GM21723 (cell line): ENCODE data around the gene MTHFD2L.
A peak's percentile ranks its signal among the peaks of the same experiment; 100 is the strongest.
"Not testable (repeated sequence)": the region's sequence is repeated elsewhere in the genome, so short reads cannot be mapped to it uniquely, and the experiment has no call there.

Experiments
- ATAC-seq: cut with Tn5 transposase; IDR thresholded peaks from one replicate; pipeline ENCODE4 v1.9.1; 2021; ENCODE audit warnings: mild to moderate bottlenecking, moderate library complexity; ENCODE audit not compliant: unreplicated experiment

MTHFD2L gene

GRCh38 chr4:74328501-74328900, 170.6 kb downstream of the MTHFD2L start:
- ATAC-seq = no peak

DNA sequence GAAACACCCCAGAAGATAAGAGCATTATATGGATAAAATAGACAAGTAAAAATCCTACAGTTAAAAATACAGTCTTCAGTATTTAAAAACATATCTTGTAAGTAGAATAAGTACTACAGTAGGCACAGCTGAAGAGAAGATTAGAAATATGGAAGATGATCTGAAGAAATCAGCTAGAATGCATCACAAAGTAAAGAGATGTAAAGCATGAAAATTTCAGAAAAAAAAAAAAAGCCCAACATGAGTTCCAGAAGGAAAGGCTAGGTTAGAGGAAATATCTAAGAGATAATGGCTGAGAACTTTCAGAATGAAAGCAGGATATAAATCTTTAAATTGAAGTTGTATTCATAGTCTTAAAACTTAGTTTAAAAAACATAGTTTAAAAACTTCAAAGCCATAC, 171.4 kb downstream of the MTHFD2L start:
- ATAC-seq = no peak

GRCh38 chr4:74330295-74330750, 172.4 kb downstream of the MTHFD2L start:
- no peak for ATAC-seq

DNA sequence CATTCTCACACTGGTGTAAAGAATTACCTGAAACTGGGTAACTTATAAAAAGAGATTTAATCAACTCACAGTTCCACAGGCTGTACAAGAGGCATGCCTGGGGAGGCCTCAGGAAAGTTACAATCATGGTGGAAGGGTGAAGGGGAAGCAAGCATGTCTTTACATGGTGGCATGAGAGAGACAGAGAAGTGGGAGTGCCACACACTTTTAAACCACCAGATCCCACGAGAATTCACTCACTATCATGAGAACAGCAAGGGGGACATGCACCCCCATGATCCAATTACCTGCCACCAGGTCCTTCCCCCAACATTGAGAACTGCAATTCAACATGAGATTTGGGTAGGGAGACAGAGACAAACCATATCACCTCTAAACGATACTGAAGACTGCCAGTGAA, 173.3 kb downstream of the MTHFD2L start:
- no peak for ATAC-seq

- no peak for ATAC-seq
Measured at GRCh38 chr4:74331944-74332343, 174.0 kb downstream of the MTHFD2L start.

GRCh38 chr4:74334636-74335035, 176.7 kb downstream of the MTHFD2L start:
- ATAC-seq = no peak

DNA sequence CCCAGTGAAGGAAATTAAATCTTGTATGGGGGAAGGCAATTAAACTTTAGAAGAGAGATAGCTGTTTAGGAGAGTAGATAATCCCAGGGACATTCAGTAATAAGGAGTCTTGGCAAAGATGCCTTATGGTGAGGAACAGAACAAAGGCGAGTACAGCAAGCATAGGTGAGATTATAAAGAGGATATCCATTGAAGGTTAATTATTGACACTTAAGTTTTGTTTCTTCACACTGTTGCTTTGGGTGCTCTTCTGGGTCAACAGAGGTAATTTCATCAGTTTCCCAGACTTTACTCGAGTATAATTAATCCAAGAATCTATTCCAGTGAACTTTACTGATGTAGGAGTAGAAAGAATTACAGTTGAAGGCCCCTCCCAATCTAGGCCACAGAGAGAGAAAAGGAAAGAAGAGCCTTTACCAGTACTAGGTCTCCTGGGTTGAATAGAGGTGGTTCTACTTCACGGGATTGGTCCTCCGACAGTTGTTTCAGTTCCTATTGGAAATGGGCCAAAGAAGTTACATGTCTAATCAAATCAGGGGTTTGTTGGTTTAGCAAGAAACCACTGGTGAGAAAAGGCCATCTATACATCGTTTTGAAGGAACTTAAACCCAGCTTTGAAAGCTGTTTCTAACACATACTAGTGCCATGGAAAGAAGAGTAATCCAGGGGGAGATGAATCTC, 177.6 kb downstream of the MTHFD2L start:
- peak; percentile 88 for ATAC-seq

- no peak for ATAC-seq
Measured at GRCh38 chr4:74338792-74339333, 180.9 kb downstream of the MTHFD2L start.

DNA sequence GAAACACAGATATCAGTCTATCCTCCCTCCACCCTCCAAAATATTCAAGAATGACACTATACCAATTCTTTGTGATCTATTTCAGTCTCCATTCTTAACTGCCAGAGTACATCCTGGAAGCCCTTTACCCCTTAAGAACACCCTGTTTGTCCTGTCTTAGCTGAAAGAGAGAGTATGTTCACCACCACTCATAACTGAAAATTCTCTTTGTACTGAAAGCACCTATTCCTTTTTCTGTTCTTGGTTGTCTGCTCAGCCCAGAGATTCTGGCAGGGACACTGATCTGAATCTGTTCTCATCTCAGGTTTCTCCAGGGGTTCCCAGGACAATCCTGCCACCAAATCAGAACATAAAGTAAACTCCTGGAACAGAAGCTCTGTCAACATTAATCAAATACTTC, 181.6 kb downstream of the MTHFD2L start:
- ATAC-seq = no peak

DNA sequence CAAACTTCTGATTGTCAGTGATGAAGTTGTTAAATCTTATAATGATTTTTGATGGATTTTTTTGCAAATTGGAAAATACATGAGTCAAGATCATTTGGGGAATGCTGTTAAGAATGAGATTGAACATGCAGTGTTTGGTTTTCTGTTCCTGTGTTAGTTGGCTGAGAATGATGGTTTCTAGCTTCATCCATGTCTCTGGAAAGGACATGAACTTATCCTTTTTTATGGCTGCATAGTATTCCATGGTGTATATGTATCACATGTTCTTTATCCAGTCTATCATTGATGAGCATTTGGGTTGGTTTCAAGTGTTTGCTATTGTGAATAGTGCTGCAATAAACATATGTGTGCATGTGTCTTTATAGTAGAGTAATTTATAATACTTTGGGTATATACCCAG, 182.5 kb downstream of the MTHFD2L start:
- ATAC-seq = not testable (repeated sequence)

DNA sequence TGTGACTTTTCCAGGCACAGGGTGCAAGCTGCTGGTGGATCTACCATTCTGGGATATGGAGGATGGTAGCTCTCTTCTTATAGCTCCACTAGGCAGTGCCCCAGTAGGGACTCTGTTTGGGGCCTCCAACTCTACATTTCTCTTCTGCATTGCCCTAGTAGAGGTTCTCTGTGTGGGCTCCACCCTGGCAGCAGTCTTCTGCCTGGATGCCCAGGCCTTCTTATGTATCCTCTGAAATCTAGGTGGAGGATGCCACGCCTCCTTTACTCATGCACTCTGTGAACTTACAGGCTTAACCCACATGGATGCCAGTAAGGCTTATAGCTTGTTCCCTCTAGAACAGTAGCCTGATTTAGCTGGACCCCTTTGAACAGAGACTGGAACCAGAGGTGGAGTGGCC, 186.1 kb downstream of the MTHFD2L start:
- ATAC-seq = no peak
